SU-DHL-6 (cell line): ENCODE measurements around the gene CRAT.

Experiments used
- H2AFZ ChIP-seq: fragments of 200-600 bp; sonication (generic); 2 replicates; pipeline ENCODE4 v1.6.1; 2014; ENCODE audit warnings: low read depth, mild to moderate bottlenecking, moderate library complexity, mixed read lengths, antibody characterized with exemption, low read length; ENCODE audit not compliant: severe bottlenecking
- H3F3A ChIP-seq: fragments of 200-600 bp; shearing (Covaris generic); 2 replicates; pipeline ENCODE4 v1.6.0; 2016; ENCODE audit warnings: antibody characterized with exemption, mild to moderate bottlenecking; ENCODE audit not compliant: insufficient read depth
- H3K27ac ChIP-seq: fragments of 200-600 bp; sonication (generic); 2 replicates; pipeline ENCODE4 v1.5.1; 2016; ENCODE audit warnings: low read depth, mild to moderate bottlenecking, low read length, moderate library complexity, mixed read lengths
- H3K27me3 ChIP-seq: fragments of 200-600 bp; sonication (generic), shearing (Covaris generic); 2 replicates; pipeline ENCODE4 v1.6.0; 2014; ENCODE audit warnings: mild to moderate bottlenecking, low read length
- H3K36me3 ChIP-seq: fragments of 200-600 bp; sonication (generic); 2 replicates; pipeline ENCODE4 v1.6.1; 2014; ENCODE audit warnings: mild to moderate bottlenecking, low read length, mixed read lengths
- H3K4me2 ChIP-seq: fragments of 300-600, 200-600 bp; shearing (Covaris generic), sonication (generic); 2 replicates; pipeline ENCODE4 v1.6.0; 2014; ENCODE audit warnings: low read length, low read depth, mild to moderate bottlenecking; ENCODE audit not compliant: poor library complexity, severe bottlenecking
- H3K4me3 ChIP-seq: fragments of 200-600 bp; sonication (generic); 2 replicates; pipeline ENCODE4 v1.5.1; 2014; ENCODE audit warnings: antibody characterized with exemption, low read length, mild to moderate bottlenecking, mixed read lengths; ENCODE audit not compliant: insufficient read depth, poor library complexity, severe bottlenecking
- H3K79me2 ChIP-seq: fragments of 200-600 bp; sonication (generic); 2 replicates; pipeline ENCODE4 v1.6.1; 2014; ENCODE audit warnings: mild to moderate bottlenecking, low read length, moderate library complexity; ENCODE audit not compliant: insufficient read depth
- H3K9ac ChIP-seq: fragments of 200-600 bp; sonication (generic); 2 replicates; pipeline ENCODE4 v1.7.0; 2014; ENCODE audit warnings: mild to moderate bottlenecking, low read length
- H3K9me2 ChIP-seq: fragments of 200-600 bp; sonication (generic); replicated peaks from 2 replicates; pipeline ENCODE4 v1.6.1; 2014; ENCODE audit warnings: low read length; ENCODE audit not compliant: insufficient read depth
- H3K9me3 ChIP-seq: fragments of 200-600 bp; sonication (generic); 2 replicates; pipeline ENCODE4 v1.6.1; 2014; ENCODE audit warnings: low read length, mixed read lengths; ENCODE audit not compliant: insufficient read depth
- H4K20me1 ChIP-seq: fragments of 200-600 bp; sonication (generic); 2 replicates; pipeline ENCODE4 v1.6.1; 2014; ENCODE audit warnings: low read depth, mild to moderate bottlenecking, antibody characterized with exemption, low read length, moderate library complexity, mixed read lengths
- CTCF ChIP-seq: fragments of 200-600 bp; sonication (generic); IDR thresholded peaks from one replicate; pipeline ENCODE4 v1.5.1; 2017; ENCODE audit warnings: antibody characterized with exemption, mild to moderate bottlenecking, low read length, moderate library complexity; ENCODE audit not compliant: insufficient read depth, poor library complexity, severe bottlenecking
- EZH2phosphoT487 ChIP-seq: fragments of 200-600 bp; sonication (generic), shearing (Covaris generic); conservative IDR thresholded peaks from 2 replicates; pipeline ENCODE4 v1.6.1; 2018; ENCODE audit warnings: mild to moderate bottlenecking, antibody characterized with exemption, low read length, moderate library complexity, mixed read lengths

The CRAT gene

DNA sequence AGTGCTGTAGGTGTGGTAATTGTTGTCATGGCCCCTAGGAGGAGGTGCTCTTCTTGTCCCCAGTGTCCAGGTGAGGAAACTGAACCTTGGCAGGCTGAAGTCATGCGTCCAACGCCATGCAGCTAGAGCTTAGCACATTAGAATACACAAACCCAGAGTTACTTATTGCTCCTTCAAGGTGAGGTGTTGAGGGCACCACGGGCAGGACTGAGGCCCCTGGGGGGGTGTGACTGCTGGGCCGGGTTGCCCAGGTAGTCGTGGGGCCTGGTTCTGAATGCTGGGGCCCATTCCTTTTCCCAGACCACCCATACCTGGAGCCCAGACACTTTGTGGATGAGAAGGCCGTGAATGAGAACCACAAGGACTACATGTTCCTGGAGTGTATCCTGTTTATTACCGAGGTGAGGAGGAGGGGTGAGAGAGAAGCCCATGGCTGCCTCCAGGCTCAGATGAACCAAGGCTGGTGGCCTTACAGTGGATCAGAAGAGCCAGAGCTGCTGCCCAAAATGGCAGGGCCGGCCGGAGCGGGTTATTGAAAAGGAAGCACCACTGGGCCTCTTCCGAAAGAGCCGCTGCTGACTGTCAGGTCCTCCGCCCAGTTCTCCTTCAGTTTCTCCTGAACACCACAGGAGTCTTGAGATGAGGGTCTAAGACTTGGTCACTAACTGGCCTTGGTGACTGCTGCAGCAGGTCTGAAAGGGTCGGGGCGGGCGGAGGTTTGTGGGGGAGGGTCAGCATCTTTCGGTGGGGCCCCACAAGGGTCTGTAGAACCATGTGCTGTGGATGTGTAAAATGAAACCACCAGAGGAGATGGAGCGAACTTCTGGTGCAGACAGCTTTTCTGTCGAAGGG is 26.9 kb upstream of the CRAT start:
- H3K4me2 ChIP-seq, result no peak overlapping the region
- TF ChIP-seq EZH2phosphoT487 (no peak), CTCF (no peak)
- no peaks in the 10 kb centered on the region for H3K79me2 ChIP-seq
- no peaks in the 10 kb centered on the region for H3K9me3 ChIP-seq
- H3K4me3 ChIP-seq, result no peak overlapping the region
- no peak overlapping the region for H3K27ac ChIP-seq
- H3K36me3 ChIP-seq, result no peaks in the 10 kb centered on the region
- H3K9ac ChIP-seq, result no peak overlapping the region
- peaks cover 3% of the 10 kb centered on the region; the same call in 1 of the 2 replicates for H3F3A ChIP-seq
- H2AFZ ChIP-seq, result no peak overlapping the region
- no peaks in the 10 kb centered on the region for H4K20me1 ChIP-seq
- no peaks in the 10 kb centered on the region for H3K27me3 ChIP-seq
- H3K9me2 ChIP-seq, result no peaks in the 10 kb centered on the region

- TF ChIP-seq CTCF, result no peak
- TF ChIP-seq EZH2phosphoT487, result no peak
- H3K36me3 ChIP-seq, result no peaks in the 10 kb centered on the region
- no peak overlapping the region for H3K9ac ChIP-seq
Observed at GRCh38 chr9:129136446-129137035, 25.9 kb upstream of the CRAT start.

GRCh38 chr9:129135476-129135875 is 24.9 kb upstream of the CRAT start:
- Histone ChIP-seq H3K79me2 (no peaks in the 10 kb centered on the region), H3K27me3 (no peaks in the 10 kb centered on the region), H2AFZ (no peak overlapping the region), H3K4me2 (no peak overlapping the region), H3K9ac (no peak overlapping the region), H3K9me3 (no peaks in the 10 kb centered on the region), H3K4me3 (no peak overlapping the region), H3F3A (no peaks in the 10 kb centered on the region), H3K36me3 (no peaks in the 10 kb centered on the region), H3K27ac (no peak overlapping the region), H3K9me2 (no peaks in the 10 kb centered on the region), H4K20me1 (no peaks in the 10 kb centered on the region)
- TF ChIP-seq CTCF (no peak), EZH2phosphoT487 (no peak)

More at GRCh38 chr9:129136446-129137035, 25.9 kb upstream of the CRAT start:
- H3K79me2 ChIP-seq, result no peaks in the 10 kb centered on the region
- no peaks in the 10 kb centered on the region for H4K20me1 ChIP-seq
- H3K4me2 ChIP-seq, result no peak overlapping the region
- no peaks in the 10 kb centered on the region for H3K9me3 ChIP-seq
- peaks cover 3% of the 10 kb centered on the region; the same call in 1 of the 2 replicates for H3F3A ChIP-seq
- no peaks in the 10 kb centered on the region for H3K9me2 ChIP-seq
- H3K27me3 ChIP-seq, result no peaks in the 10 kb centered on the region
- no peak overlapping the region for H2AFZ ChIP-seq
- no peak overlapping the region for H3K27ac ChIP-seq
- no peak overlapping the region for H3K4me3 ChIP-seq
